Endothelial cell of umbilical vein (primary cell): ENCODE results near the gene STKLD1. TPM values are rescaled to one million over a fixed set of nuclear protein-coding genes. Genes with fewer than 3 reads are reported as not detected.

ENCODE experiments used
- BruUV-seq: library from RNA; stranded (reverse); fragments of 400-500 nt; replicated peaks from 2 replicates; lab custom pipeline; 2021; lab: Mats Ljungman, UMichigan
- CTCF ChIA-PET: fragments of 300-600, 350-600 bp; sonication (Branson Sonifier 250); formaldehyde crosslinking; loops from one replicate; lab custom pipeline; 2021; ENCODE audit warnings: antibody characterized with exemption, inconsistent platforms; lab: Charles Lee
- POLR2A ChIA-PET: fragments of 300-600, 350-600 bp; sonication (Branson Sonifier 250); formaldehyde crosslinking; loops from one replicate; lab custom pipeline; 2021; ENCODE audit warnings: antibody characterized with exemption, inconsistent platforms; lab: Charles Lee
- DNase-seq: peaks from one replicate; pipeline ENCODE4 v3.0.0-alpha.2; 2011; ENCODE audit warnings: low read depth, low spot score
- FAIRE-seq: peaks from 2 replicates; lab custom pipeline; 2011; peaks lifted over from hg19 to GRCh38; lab: Jason Lieb, UNC
- H2AFZ ChIP-seq: 2 replicates; pipeline ENCODE4 v1.6.0; 2012; ENCODE audit warnings: low read depth, low read length, control low read depth, inconsistent platforms
- H3K27ac ChIP-seq: 2 replicates; pipeline ENCODE4 v1.5.1; 2011; ENCODE audit warnings: low read depth, mild to moderate bottlenecking, control low read depth, low read length, moderate library complexity; ENCODE audit not compliant: insufficient read depth
- H3K27me3 ChIP-seq, 2 experiments: 2 replicates each; pipeline versions ENCODE4 v1.6.0 to v1.6.1; 2011; ENCODE audit warnings: low read length in 2 of 2, mixed read lengths in 1 of 2; ENCODE audit not compliant: control insufficient read depth in 2 of 2, insufficient read depth in 2 of 2
- H3K36me3 ChIP-seq, 2 experiments: 2 replicates in 1 of 2; 3 replicates in 1 of 2; pipeline ENCODE4 v1.5.1; 2011; ENCODE audit warnings: low read length in 2 of 2, mild to moderate bottlenecking in 1 of 2, moderate library complexity in 1 of 2; ENCODE audit not compliant: control insufficient read depth in 2 of 2, insufficient read depth in 2 of 2; ENCODE audit errors: extremely low read depth in 1 of 2
- H3K4me1 ChIP-seq: 3 replicates; pipeline ENCODE4 v1.5.1; 2011; ENCODE audit warnings: mild to moderate bottlenecking, low read length; ENCODE audit not compliant: control insufficient read depth, insufficient read depth; ENCODE audit errors: extremely low read depth
- H3K4me2 ChIP-seq: 2 replicates; pipeline ENCODE4 v1.6.1; 2011; ENCODE audit warnings: low read length, control low read depth, mixed read lengths; ENCODE audit not compliant: insufficient read depth
- H3K4me3 ChIP-seq, 3 experiments: fragments of 200-600 bp in 1 of 3; sonication (generic), shearing (Covaris generic) in 1 of 3; replicated peaks in 1 of 3; 2 replicates each; pipeline ENCODE4 v1.5.1; 2011 to 2016; ENCODE audit warnings: control low read depth in 3 of 3, low read length in 3 of 3, mild to moderate bottlenecking in 2 of 3, inconsistent platforms in 1 of 3, low read depth in 1 of 3, moderate library complexity in 1 of 3; ENCODE audit not compliant: insufficient read depth in 1 of 3
- H3K79me2 ChIP-seq: 2 replicates; pipeline ENCODE4 v1.6.0; 2012; ENCODE audit warnings: low read length, inconsistent platforms; ENCODE audit not compliant: control insufficient read depth, insufficient read depth
- H3K9ac ChIP-seq: replicated peaks from 2 replicates; pipeline ENCODE3; 2011; ENCODE audit warnings: low read length, control low read depth; ENCODE audit not compliant: insufficient read depth; ENCODE audit errors: extremely low read depth
- H3K9me1 ChIP-seq: replicated peaks from 3 replicates; pipeline ENCODE4 v1.6.0; 2011; ENCODE audit warnings: mild to moderate bottlenecking, low read length; ENCODE audit not compliant: control insufficient read depth, insufficient read depth; ENCODE audit errors: extremely low read depth
- H3K9me3 ChIP-seq: replicated peaks from 2 replicates; pipeline ENCODE4 v1.5.1; 2012; ENCODE audit warnings: low read length, inconsistent platforms; ENCODE audit not compliant: control insufficient read depth, insufficient read depth
- H4K20me1 ChIP-seq: replicated peaks from 2 replicates; pipeline ENCODE3; 2011; ENCODE audit warnings: mild to moderate bottlenecking, low read length; ENCODE audit not compliant: control insufficient read depth, insufficient read depth; ENCODE audit errors: extremely low read depth
- CTCF ChIP-seq, 2 donors: IDR thresholded peaks; 1 replicate in 1 of 2; 2 replicates in 1 of 2; pipeline ENCODE4 v1.5.1; 2011; ENCODE audit warnings: low read length in 2 of 2, mild to moderate bottlenecking in 2 of 2, moderate library complexity in 2 of 2, control low read depth in 1 of 2, inconsistent platforms in 1 of 2, low read depth in 1 of 2; ENCODE audit not compliant: insufficient read depth in 1 of 2; ENCODE audit errors: extremely low read depth in 1 of 2
- EZH2 ChIP-seq: IDR thresholded peaks from 2 replicates; pipeline ENCODE4 v1.6.1; 2012; ENCODE audit warnings: borderline replicate concordance, low read depth, mild to moderate bottlenecking, moderate library complexity, low read length, inconsistent platforms; ENCODE audit not compliant: severe bottlenecking
- FOS ChIP-seq: IDR thresholded peaks from 2 replicates; pipeline ENCODE4 v1.6.1; 2011; ENCODE audit warnings: mild to moderate bottlenecking, low read length, moderate library complexity, borderline replicate concordance; ENCODE audit not compliant: insufficient read depth
- GATA2 ChIP-seq: IDR thresholded peaks from 2 replicates; pipeline ENCODE4 v1.7.0; 2011; ENCODE audit warnings: low read depth, mild to moderate bottlenecking, moderate library complexity, mixed read lengths, low read length; ENCODE audit not compliant: insufficient read length, insufficient read depth
- JUN ChIP-seq: IDR thresholded peaks from 2 replicates; pipeline ENCODE4 v1.6.1; 2011; ENCODE audit warnings: borderline replicate concordance, low read depth; ENCODE audit not compliant: insufficient read length, insufficient read depth
- MAX ChIP-seq: IDR thresholded peaks from 2 replicates; pipeline ENCODE4 v1.6.1; 2011; ENCODE audit not compliant: insufficient read depth, insufficient read length
- MYC ChIP-seq: IDR thresholded peaks from one replicate; pipeline ENCODE4 v1.6.1; 2011; ENCODE audit warnings: mild to moderate bottlenecking, low read depth, low read length
- POLR2A ChIP-seq: IDR thresholded peaks from 2 replicates; pipeline ENCODE4 v1.6.1; 2012; ENCODE audit warnings: low read depth, mild to moderate bottlenecking, control low read depth, low read length
- POLR2AphosphoS5 ChIP-seq: IDR thresholded peaks from 2 replicates; pipeline ENCODE4 v1.6.1; 2012; ENCODE audit warnings: low read depth, mild to moderate bottlenecking, control low read depth, low read length, moderate library complexity; ENCODE audit not compliant: insufficient read depth
- dilution Hi-C: fragments of 300-500 bp; cut with MboI; formaldehyde crosslinking; loops from one replicate; pipeline ENCODE4 v1.15.0; 2019; ENCODE audit warnings: low sequenced_read_pairs; ENCODE audit not compliant: extremely low pct_ligation_motif_present
- intact Hi-C: fragments of 100-400 bp; cut with micrococcal nuclease; formaldehyde crosslinking; loops from one replicate; pipeline ENCODE4 v1.10.0; 2022
- polyA plus RNA-seq, 4 experiments: library from polyadenylated mRNA; depleted of rRNA in 3 of 4; stranded (reverse) in 3 of 4; unstranded in 1 of 4; fragments of >200 nt; gene quantifications; 2 replicates each; pipeline versions ENCODE4 v1.2.1 to v1.2.3, GENCODE V29; 2011 to 2012; ENCODE audit warnings: missing spikeins in 1 of 4
- total RNA-seq: library from RNA; stranded (reverse); gene quantifications from 2 replicates; pipeline ENCODE4 v1.2.3, GENCODE V29; 2021

The STKLD1 gene
- total and polyA plus RNA-seq, 2 donors (not counting 3 experiments of a cell fraction or from before 2014, with no cell fraction given) = 0.29 to 0.77 TPM

- no peak overlapping the region for H3K27ac ChIP-seq
- dilution Hi-C loops (no loop called here), intact Hi-C loops (no loop called here)
- no peaks in the 10 kb centered on the region for H3K27me3 ChIP-seq
- no peak for DNase-seq
- no peak overlapping the region for H2AFZ ChIP-seq
- no peaks in the 10 kb centered on the region for H3K9me1 ChIP-seq
- no peaks in the 10 kb centered on the region for H3K9me3 ChIP-seq
- no peak overlapping the region for H3K9ac ChIP-seq
- no peak for FAIRE-seq
- CTCF ChIA-PET = interaction anchor here (1.0 kb wide), 1 partner anchor 10 kb away, joined by 4 read pairs; no protein-coding TSS in a partner anchor
- no peak overlapping the region for H3K4me2 ChIP-seq
- POLR2A ChIA-PET = no interaction called here
- H3K4me1 ChIP-seq = peaks cover 3% of the 10 kb centered on the region
- no peaks in the 10 kb centered on the region for H3K36me3 ChIP-seq
- no peak for TF ChIP-seq FOS
- no peak for TF ChIP-seq EZH2
- no peak for TF ChIP-seq JUN
- no peak for TF ChIP-seq GATA2
- TF ChIP-seq POLR2AphosphoS5 = no peak
- no peak for TF ChIP-seq MYC
- TF ChIP-seq MAX = no peak
- no peak for TF ChIP-seq CTCF (IDR thresholded peaks at IDR 0.05; ENCODE audit: extremely low read depth in 1 of 2, insufficient read depth in 1 of 2, low read depth in 1 of 2, low read length in 2 of 2)
- TF ChIP-seq POLR2A = no peak
- H4K20me1 ChIP-seq = no peaks in the 10 kb centered on the region
- H3K79me2 ChIP-seq = no peaks in the 10 kb centered on the region
- no peak overlapping the region for H3K4me3 ChIP-seq
- BruUV-seq = no TSS peak
These were observed 78.2 kb downstream of the STKLD1 start for GRCh38 chr9:133454325-133454724.
